22Rv1 (cell line): ENCODE results near the gene SCNN1G.

Source experiments
- CTCF ChIP-seq: fragments of 450-650 bp; IDR thresholded peaks from 2 replicates; pipeline ENCODE4 v1.5.1; 2017; ENCODE audit warnings: mild to moderate bottlenecking
- ZFX ChIP-seq: fragments of 450-650 bp; IDR thresholded peaks from 2 replicates; pipeline ENCODE4 v1.6.1; 2017; ENCODE audit warnings: antibody characterized with exemption, borderline replicate concordance

GRCh38 chr16:23207485-23207884 lies 24.9 kb downstream of the SCNN1G start:
- TF ChIP-seq CTCF (no peak), ZFX (no peak)
